Bronchial epithelial cell (primary cell): ENCODE measurements around the gene DNTT. TPM values are rescaled to one million over a fixed set of nuclear protein-coding genes. Genes with fewer than 3 reads are reported as not detected.

Source experiments
- DNase-seq: peaks from one replicate; pipeline ENCODE4 v3.0.0-alpha.2; 2010; ENCODE audit warnings: low read depth
- FAIRE-seq: peaks from 2 replicates; lab custom pipeline; 2011; peaks lifted over from hg19 to GRCh38; lab: Jason Lieb, UNC
- H3K27me3 ChIP-seq: 2 replicates; pipeline ENCODE4 v1.5.1; 2011; ENCODE audit warnings: low read length; ENCODE audit not compliant: control insufficient read depth, insufficient read depth
- H3K36me3 ChIP-seq: 2 replicates; pipeline ENCODE4 v1.5.1; 2011; ENCODE audit warnings: low read length; ENCODE audit not compliant: control insufficient read depth, insufficient read depth
- H3K4me3 ChIP-seq: 2 replicates; pipeline ENCODE4 v1.5.1; 2011; ENCODE audit warnings: mild to moderate bottlenecking, low read depth, low read length, control low read depth
- CTCF ChIP-seq: IDR thresholded peaks from 2 replicates; pipeline ENCODE4 v1.5.1; 2011; ENCODE audit warnings: mild to moderate bottlenecking, moderate library complexity, low read length, control low read depth, inconsistent platforms; ENCODE audit not compliant: insufficient read depth, severe bottlenecking
- total RNA-seq: library from RNA; depleted of rRNA; stranded (reverse); fragments of >200 nt; gene quantifications from 2 replicates; pipeline ENCODE4 v1.2.1, GENCODE V29; 2014

The DNTT gene
- total RNA-seq, 1 donor from 2014 or later = not detected

DNA sequence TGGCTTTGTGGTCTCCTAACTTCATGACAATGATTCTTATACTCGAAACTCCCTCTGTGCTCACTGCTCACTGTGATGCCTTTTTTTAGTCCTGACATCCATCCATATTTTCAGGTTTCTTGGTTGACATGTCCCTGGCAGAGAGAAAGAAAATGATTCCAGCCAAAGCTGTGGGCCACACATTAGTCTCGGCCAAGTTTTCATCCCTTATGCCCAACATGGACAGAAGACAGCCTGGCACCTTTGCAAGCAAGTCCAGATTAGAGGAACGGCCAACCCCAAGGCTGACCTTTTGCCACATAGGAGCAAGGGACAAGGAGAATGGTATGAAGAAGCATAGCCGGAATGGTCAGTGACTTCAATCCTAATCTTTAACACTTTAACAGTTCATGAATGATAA is 63.2 kb downstream of the DNTT start:
- no peaks in the 10 kb centered on the region for H3K27me3 ChIP-seq
- DNase-seq (no peak), FAIRE-seq (no peak)
- TF ChIP-seq CTCF = no peak
- no peaks in the 10 kb centered on the region for H3K36me3 ChIP-seq
- H3K4me3 ChIP-seq = no peak overlapping the region

- Histone ChIP-seq H3K36me3 (no peaks in the 10 kb centered on the region), H3K4me3 (no peak overlapping the region), H3K27me3 (no peaks in the 10 kb centered on the region)
- TF ChIP-seq CTCF = no peak
- DNase-seq (no peak), FAIRE-seq (no peak)
These were observed 64.7 kb downstream of the DNTT start for GRCh38 chr10:96368971-96369370.

DNA sequence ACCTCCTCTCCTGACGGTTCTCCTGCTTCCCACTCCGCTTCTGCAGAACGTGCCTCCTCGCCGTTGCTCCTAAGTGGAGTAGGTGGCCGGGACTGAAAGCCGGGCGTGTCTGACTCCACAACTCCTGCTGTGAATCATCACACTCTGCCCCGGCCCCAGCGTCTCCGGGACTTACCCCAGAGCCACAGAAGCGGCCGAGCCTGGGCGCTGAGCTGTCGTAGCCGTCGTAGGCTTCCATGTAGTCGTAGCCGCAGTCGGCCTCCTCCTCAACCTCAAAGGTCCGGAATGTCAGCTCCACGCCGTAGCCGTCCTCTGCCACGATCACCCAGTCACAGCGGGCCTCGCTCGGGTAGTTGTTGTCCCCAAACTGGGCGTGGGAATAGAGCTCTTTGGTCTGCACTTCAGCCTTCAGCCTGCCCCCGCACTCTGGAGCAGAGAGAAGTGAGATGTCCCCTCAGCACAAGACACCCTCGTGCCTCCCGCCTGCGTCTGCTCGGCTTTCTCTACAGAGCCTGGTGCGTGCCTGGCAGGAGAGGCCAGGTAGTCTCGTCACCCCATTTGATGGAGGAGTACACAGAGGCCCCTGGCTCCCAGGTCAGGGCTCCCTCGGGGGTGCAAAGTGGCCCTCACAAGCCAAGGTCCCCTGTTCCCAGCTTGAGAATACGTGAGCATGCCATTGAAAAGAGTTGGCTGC is 65.8 kb downstream of the DNTT start:
- Histone ChIP-seq H3K27me3 (no peaks in the 10 kb centered on the region), H3K4me3 (no peak overlapping the region), H3K36me3 (no peaks in the 10 kb centered on the region)
- FAIRE-seq (no peak), DNase-seq (peak; percentile 11)
- TF ChIP-seq CTCF = no peak

- Histone ChIP-seq H3K27me3 (no peaks in the 10 kb centered on the region), H3K36me3 (no peaks in the 10 kb centered on the region), H3K4me3 (no peak overlapping the region)
- DNase-seq = peak; percentile 35
- FAIRE-seq = no peak
- peak; percentile 80 for TF ChIP-seq CTCF
These were observed 66.4 kb downstream of the DNTT start for GRCh38 chr10:96370584-96371157.

GRCh38 chr10:96371356-96371755 is 67.1 kb downstream of the DNTT start:
- no peaks in the 10 kb centered on the region for H3K36me3 ChIP-seq
- no peak for TF ChIP-seq CTCF
- no peak overlapping the region for H3K4me3 ChIP-seq
- FAIRE-seq (no peak), DNase-seq (no peak)
- H3K27me3 ChIP-seq = no peaks in the 10 kb centered on the region
